OCI-LY1 (cell line): ENCODE measurements around the gene TNNI3.

Experiments
- H2AFZ ChIP-seq: fragments of 200-600 bp; sonication (generic), shearing (Covaris generic); 2 replicates; pipeline ENCODE4 v1.6.0; 2014; ENCODE audit warnings: antibody characterized with exemption, mild to moderate bottlenecking, low read length
- H3F3A ChIP-seq: fragments of 200-600 bp; sonication (generic), shearing (Covaris generic); 2 replicates; pipeline ENCODE4 v1.6.0; 2014; ENCODE audit warnings: mild to moderate bottlenecking, antibody characterized with exemption, low read length, moderate library complexity; ENCODE audit not compliant: insufficient read depth
- H3K27ac ChIP-seq: fragments of 200-600 bp; sonication (generic); 2 replicates; pipeline ENCODE4 v1.5.1; 2014; ENCODE audit warnings: low read length, mixed run types, mild to moderate bottlenecking, low read depth; ENCODE audit not compliant: poor library complexity, severe bottlenecking
- H3K27me3 ChIP-seq: fragments of 200-600 bp; sonication (generic); 2 replicates; pipeline ENCODE4 v1.6.0; 2014; ENCODE audit warnings: antibody characterized with exemption, mild to moderate bottlenecking, low read length, moderate library complexity; ENCODE audit not compliant: insufficient read depth
- H3K36me3 ChIP-seq: fragments of 200-600 bp; sonication (generic); 2 replicates; pipeline ENCODE4 v1.6.1; 2014; ENCODE audit warnings: mild to moderate bottlenecking, antibody characterized with exemption, low read length, moderate library complexity, mixed read lengths; ENCODE audit not compliant: insufficient read depth
- H3K4me1 ChIP-seq: fragments of 200-600 bp; sonication (generic); 2 replicates; pipeline ENCODE4 v1.5.1; 2014; ENCODE audit warnings: mild to moderate bottlenecking, low read length, moderate library complexity; ENCODE audit not compliant: insufficient read depth, severe bottlenecking
- H3K4me2 ChIP-seq: fragments of 200-600 bp; sonication (generic), shearing (Covaris generic); 2 replicates; pipeline ENCODE4 v1.6.1; 2014; ENCODE audit warnings: low read length
- H3K4me3 ChIP-seq: fragments of 200-600 bp; sonication (generic); 2 replicates; pipeline ENCODE4 v1.5.1; 2014; ENCODE audit warnings: low read length, low read depth, mild to moderate bottlenecking, mixed read lengths; ENCODE audit not compliant: poor library complexity, severe bottlenecking
- H3K79me2 ChIP-seq: fragments of 200-600 bp; shearing (Covaris generic); 2 replicates; pipeline ENCODE4 v1.6.1; 2016; ENCODE audit warnings: mixed run types, low read length, mixed read lengths; ENCODE audit not compliant: insufficient read depth
- H3K9ac ChIP-seq: fragments of 200-600 bp; sonication (generic), shearing (Covaris generic); 2 replicates; pipeline ENCODE4 v1.6.1; 2014; ENCODE audit warnings: mild to moderate bottlenecking, low read length, mixed read lengths
- H3K9me2 ChIP-seq: fragments of 200-600 bp; sonication (generic), shearing (Covaris generic); 2 replicates; pipeline ENCODE4 v1.6.1; 2014; ENCODE audit warnings: low read depth, mild to moderate bottlenecking, low read length, mixed read lengths
- H3K9me3 ChIP-seq: fragments of 200-600 bp; shearing (Covaris generic); 2 replicates; pipeline ENCODE4 v1.6.1; 2014; ENCODE audit warnings: low read length, mixed read lengths
- H4K20me1 ChIP-seq: fragments of 200-600 bp; sonication (generic), shearing (Covaris generic); 2 replicates; pipeline ENCODE4 v1.6.0; 2016; ENCODE audit warnings: mild to moderate bottlenecking, low read length; ENCODE audit not compliant: insufficient read depth
- CTCF ChIP-seq: fragments of 200-600 bp; sonication (generic), shearing (Covaris generic); IDR thresholded peaks from 2 replicates; pipeline ENCODE4 v1.5.1; 2017; ENCODE audit warnings: mild to moderate bottlenecking, antibody characterized with exemption, low read length, moderate library complexity, mixed read lengths
- EZH2 ChIP-seq: fragments of 200-600 bp; sonication (generic), shearing (Covaris generic); IDR thresholded peaks from 2 replicates; pipeline ENCODE4 v1.8.0; 2017; ENCODE audit warnings: borderline replicate concordance, mixed run types, mild to moderate bottlenecking, antibody characterized with exemption, low read length, moderate library complexity, mixed read lengths

Gene TNNI3

GRCh38 chr19:55116232-55116858, 41.2 kb downstream of the TNNI3 start:
- Histone ChIP-seq H3K9ac (peak overlapping the region; percentile 74), H3K4me2 (peak overlapping the region; percentile 89), H3F3A (no peaks in the 10 kb centered on the region), H4K20me1 (no peaks in the 10 kb centered on the region), H3K4me3 (peak overlapping the region; percentile 75), H3K4me1 (peaks cover 52% of the 10 kb centered on the region), H3K27me3 (no peaks in the 10 kb centered on the region), H3K79me2 (no peaks in the 10 kb centered on the region), H2AFZ (no peak overlapping the region), H3K9me3 (no peaks in the 10 kb centered on the region), H3K36me3 (peaks cover 6% of the 10 kb centered on the region), H3K27ac (peak overlapping the region; percentile 50), H3K9me2 (no peaks in the 10 kb centered on the region)
- TF ChIP-seq CTCF (peak; percentile 10; the same call in 1 of the 2 replicates), EZH2 (no peak)

GRCh38 chr19:55115446-55116065, 42.0 kb downstream of the TNNI3 start:
- no peak overlapping the region for H2AFZ ChIP-seq
- peak overlapping the region; percentile 75 for H3K4me3 ChIP-seq
- no peaks in the 10 kb centered on the region for H3K79me2 ChIP-seq
- H3K9ac ChIP-seq, result peak overlapping the region; percentile 74; the same call in 1 of the 2 replicates
- no peaks in the 10 kb centered on the region for H3F3A ChIP-seq
- H3K9me3 ChIP-seq, result no peaks in the 10 kb centered on the region
- H3K36me3 ChIP-seq, result peaks cover 6% of the 10 kb centered on the region; the same call in 1 of the 2 replicates
- H4K20me1 ChIP-seq, result no peaks in the 10 kb centered on the region
- TF ChIP-seq EZH2, result no peak
- TF ChIP-seq CTCF, result no peak
- H3K27me3 ChIP-seq, result no peaks in the 10 kb centered on the region
- peaks cover 44% of the 10 kb centered on the region for H3K4me1 ChIP-seq
- peak overlapping the region; percentile 89 for H3K4me2 ChIP-seq
- no peak overlapping the region for H3K27ac ChIP-seq
- no peaks in the 10 kb centered on the region for H3K9me2 ChIP-seq

GRCh38 chr19:55114566-55115145, 42.9 kb downstream of the TNNI3 start:
- Histone ChIP-seq H3K36me3 (peaks cover 12% of the 10 kb centered on the region; the same call in 1 of the 2 replicates), H3K27me3 (no peaks in the 10 kb centered on the region), H3K27ac (no peak overlapping the region), H3K79me2 (no peaks in the 10 kb centered on the region), H3K9me2 (no peaks in the 10 kb centered on the region), H2AFZ (no peak overlapping the region), H3K9me3 (no peaks in the 10 kb centered on the region), H3F3A (no peaks in the 10 kb centered on the region), H3K9ac (no peak overlapping the region), H4K20me1 (no peaks in the 10 kb centered on the region), H3K4me2 (peak overlapping the region; percentile 89), H3K4me1 (peaks cover 41% of the 10 kb centered on the region), H3K4me3 (no peak overlapping the region)
- TF ChIP-seq CTCF, result no peak
- no peak for TF ChIP-seq EZH2
